HEK293 (cell line): ENCODE data around the gene AFF3.

Experiments
- CTCF ChIP-seq: fragments of 450-650 bp; formaldehyde crosslinking; IDR thresholded peaks from 2 replicates; pipeline ENCODE4 v1.5.1; 2016; ENCODE audit warnings: missing biosample characterization, missing genetic modification characterization
- ZNF274 ChIP-seq, 2 experiments: fragments of 200-500 bp in 1 of 2; fragments of 450-650 bp in 1 of 2; sonication (Bioruptor generic) in 1 of 2; formaldehyde crosslinking in 1 of 2; IDR thresholded peaks; 2 replicates each; pipeline versions ENCODE4 v1.5.1 to v1.6.1; 2014 to 2016; ENCODE audit warnings: borderline replicate concordance in 1 of 2, inconsistent platforms in 1 of 2, low read length in 1 of 2, missing biosample characterization in 1 of 2, missing genetic modification characterization in 1 of 2
- ZNF580 ChIP-seq: fragments of 450-650 bp; formaldehyde crosslinking; IDR thresholded peaks from 2 replicates; pipeline ENCODE4 v1.5.1; 2016; ENCODE audit warnings: missing biosample characterization, missing genetic modification characterization
- ZNF624 ChIP-seq: fragments of 450-650 bp; formaldehyde crosslinking; IDR thresholded peaks from 2 replicates; pipeline ENCODE4 v1.5.1; 2017; ENCODE audit warnings: missing biosample characterization, missing genetic modification characterization
- ZNF629 ChIP-seq: fragments of 450-650 bp; formaldehyde crosslinking; IDR thresholded peaks from 2 replicates; pipeline ENCODE4 v1.5.1; 2017; ENCODE audit warnings: missing biosample characterization, missing genetic modification characterization

GRCh38 chr2:99602476-99602875 is 539.9 kb downstream of the AFF3 start:
- TF ChIP-seq CTCF (tag by site-specific recombination) (no peak), ZNF274 (IDR thresholded peaks at IDR 0.05; ENCODE audit: low read length) (no peak), ZNF274 (tag by site-specific recombination; IDR thresholded peaks at IDR 0.05; ENCODE audit: borderline replicate concordance) (no peak), ZNF629 (tag by site-specific recombination) (no peak), ZNF580 (tag by site-specific recombination) (no peak), ZNF624 (tag by site-specific recombination) (no peak)
